ENCODE data around the gene LCN10. TPM values are rescaled to one million over a fixed set of nuclear protein-coding genes. Genes with fewer than 3 reads are reported as not detected.
A peak's percentile ranks its signal among the peaks of the same experiment; 100 is the strongest.

LCN10 gene
- total and polyA plus RNA-seq, 5 donors from 2014 or later, result 0.30 to 3.9 (median 2.6) TPM

GRCh38 chr9:136723989-136724388 is 18.8 kb downstream of the LCN10 start:
- H3K27ac Mint-ChIP-seq, result no peak overlapping the region
- H3K36me3 Mint-ChIP-seq, result peaks cover 28% of the 10 kb centered on the region
- Histone ChIP-seq H3K4me3 (ENCODE audit: low read depth, low read length) (no peak overlapping the region), H3K4me1 (ENCODE audit: control insufficient read depth, insufficient read depth, low read length, poor library complexity, severe bottlenecking) (peaks cover 35% of the 10 kb centered on the region), H3K9me3 (ENCODE audit: control insufficient read depth in 2 of 2, low read length in 2 of 2) (no peaks in the 10 kb centered on the region), H3K36me3 (ENCODE audit: control insufficient read depth, insufficient read depth, low read length) (peaks cover 38% of the 10 kb centered on the region), H3K27me3 (ENCODE audit: control insufficient read depth, insufficient read depth, low read length) (no peaks in the 10 kb centered on the region), H3K27ac (ENCODE audit: insufficient read depth, low read length, poor library complexity, severe bottlenecking) (no peak overlapping the region)
- no peak for ATAC-seq (ENCODE audit: low read depth in 2 of 2)
- peak overlapping the region in 1 of 4 donors; percentile 78 for H3K4me3 Mint-ChIP-seq
- H3K4me1 Mint-ChIP-seq, result peaks cover 6 to 37% (median 11%) of the 10 kb centered on the region in 4 donors
- H3K27me3 Mint-ChIP-seq, result peaks cover 9% of the 10 kb centered on the region
- DNase-seq, result no peak
- H3K9me3 Mint-ChIP-seq, result peaks cover 0 to 3% (median 0%) of the 10 kb centered on the region in 7 donors

GRCh38 chr9:136723362-136723976 is 19.3 kb downstream of the LCN10 start:
- Mint-ChIP-seq H3K27ac (no peak overlapping the region), H3K36me3 (peaks cover 28% of the 10 kb centered on the region), H3K4me1 (peaks cover 6 to 39% (median 11%) of the 10 kb centered on the region in 4 donors), H3K27me3 (peaks cover 9% of the 10 kb centered on the region), H3K9me3 (peaks cover 0 to 3% (median 0%) of the 10 kb centered on the region in 7 donors), H3K4me3 (peak overlapping the region in 1 of 4 donors; percentile 78)
- no peaks in the 10 kb centered on the region for H3K9me3 ChIP-seq (ENCODE audit: control insufficient read depth in 2 of 2, low read length in 2 of 2)
- ATAC-seq (ENCODE audit: low read depth in 2 of 2) (no peak), DNase-seq (no peak)
- H3K4me3 ChIP-seq (ENCODE audit: low read depth, low read length), result no peak overlapping the region
- H3K27ac ChIP-seq (ENCODE audit: insufficient read depth, low read length, poor library complexity, severe bottlenecking), result no peak overlapping the region
- peaks cover 29% of the 10 kb centered on the region for H3K4me1 ChIP-seq (ENCODE audit: control insufficient read depth, insufficient read depth, low read length, poor library complexity, severe bottlenecking)
- peaks cover 38% of the 10 kb centered on the region for H3K36me3 ChIP-seq (ENCODE audit: control insufficient read depth, insufficient read depth, low read length)
- H3K27me3 ChIP-seq (ENCODE audit: control insufficient read depth, insufficient read depth, low read length), result no peaks in the 10 kb centered on the region

- Histone ChIP-seq H3K4me1 (ENCODE audit: control insufficient read depth, insufficient read depth, low read length, poor library complexity, severe bottlenecking) (peaks cover 26% of the 10 kb centered on the region), H3K27me3 (ENCODE audit: control insufficient read depth, insufficient read depth, low read length) (no peaks in the 10 kb centered on the region), H3K9me3 (ENCODE audit: control insufficient read depth in 2 of 2, low read length in 2 of 2) (no peaks in the 10 kb centered on the region), H3K36me3 (ENCODE audit: control insufficient read depth, insufficient read depth, low read length) (peaks cover 38% of the 10 kb centered on the region), H3K27ac (ENCODE audit: insufficient read depth, low read length, poor library complexity, severe bottlenecking) (no peak overlapping the region), H3K4me3 (ENCODE audit: low read depth, low read length) (no peak overlapping the region)
- Mint-ChIP-seq H3K9me3 (peaks cover 0 to 3% (median 0%) of the 10 kb centered on the region in 7 donors), H3K36me3 (peaks cover 28% of the 10 kb centered on the region), H3K4me1 (peaks cover 6 to 40% (median 11%) of the 10 kb centered on the region in 4 donors), H3K4me3 (no peak overlapping the region), H3K27ac (no peak overlapping the region), H3K27me3 (peaks cover 9% of the 10 kb centered on the region)
- DNase-seq (no peak), ATAC-seq (ENCODE audit: low read depth in 2 of 2) (no peak)
Measured at GRCh38 chr9:136722969-136723356, 19.8 kb downstream of the LCN10 start.

GRCh38 chr9:136722093-136722968 is 20.4 kb downstream of the LCN10 start:
- Mint-ChIP-seq H3K27me3 (peaks cover 5% of the 10 kb centered on the region), H3K9me3 (peaks cover 0 to 3% (median 0%) of the 10 kb centered on the region in 7 donors), H3K36me3 (peaks cover 28% of the 10 kb centered on the region), H3K4me3 (no peak overlapping the region), H3K27ac (no peak overlapping the region), H3K4me1 (peaks cover 6 to 37% (median 11%) of the 10 kb centered on the region in 4 donors)
- H3K27ac ChIP-seq (ENCODE audit: insufficient read depth, low read length, poor library complexity, severe bottlenecking), result no peak overlapping the region
- no peaks in the 10 kb centered on the region for H3K27me3 ChIP-seq (ENCODE audit: control insufficient read depth, insufficient read depth, low read length)
- H3K9me3 ChIP-seq (ENCODE audit: control insufficient read depth in 2 of 2, low read length in 2 of 2), result no peaks in the 10 kb centered on the region
- H3K4me3 ChIP-seq (ENCODE audit: low read depth, low read length), result no peak overlapping the region
- DNase-seq (no peak), ATAC-seq (ENCODE audit: low read depth in 2 of 2) (no peak)
- H3K4me1 ChIP-seq (ENCODE audit: control insufficient read depth, insufficient read depth, low read length, poor library complexity, severe bottlenecking), result peaks cover 22% of the 10 kb centered on the region
- peaks cover 38% of the 10 kb centered on the region for H3K36me3 ChIP-seq (ENCODE audit: control insufficient read depth, insufficient read depth, low read length)

- Mint-ChIP-seq H3K36me3 (peaks cover 23% of the 10 kb centered on the region), H3K4me1 (peaks cover 2 to 30% (median 6%) of the 10 kb centered on the region in 4 donors), H3K4me3 (no peak overlapping the region), H3K27ac (no peak overlapping the region), H3K9me3 (no peaks in the 10 kb centered on the region), H3K27me3 (no peaks in the 10 kb centered on the region)
- ATAC-seq (ENCODE audit: low read depth in 2 of 2) (no peak), DNase-seq (no peak)
- H3K4me1 ChIP-seq (ENCODE audit: control insufficient read depth, insufficient read depth, low read length, poor library complexity, severe bottlenecking), result peaks cover 14% of the 10 kb centered on the region
- no peak overlapping the region for H3K27ac ChIP-seq (ENCODE audit: insufficient read depth, low read length, poor library complexity, severe bottlenecking)
- H3K9me3 ChIP-seq (ENCODE audit: control insufficient read depth in 2 of 2, low read length in 2 of 2), result no peaks in the 10 kb centered on the region
- H3K4me3 ChIP-seq (ENCODE audit: low read depth, low read length), result no peak overlapping the region
- no peaks in the 10 kb centered on the region for H3K27me3 ChIP-seq (ENCODE audit: control insufficient read depth, insufficient read depth, low read length)
- H3K36me3 ChIP-seq (ENCODE audit: control insufficient read depth, insufficient read depth, low read length), result peaks cover 38% of the 10 kb centered on the region
Measured at GRCh38 chr9:136721339-136722092, 21.2 kb downstream of the LCN10 start.

- Mint-ChIP-seq H3K9me3 (no peaks in the 10 kb centered on the region), H3K4me3 (no peak overlapping the region), H3K4me1 (peaks cover 0 to 24% (median 3%) of the 10 kb centered on the region in 4 donors)
Measured at GRCh38 chr9:136720898-136721338, 21.8 kb downstream of the LCN10 start.

GRCh38 chr9:136720251-136720897 is 22.4 kb downstream of the LCN10 start:
- Histone ChIP-seq H3K36me3 (ENCODE audit: control insufficient read depth, insufficient read depth, low read length) (peaks cover 26% of the 10 kb centered on the region), H3K9me3 (ENCODE audit: control insufficient read depth in 2 of 2, low read length in 2 of 2) (no peaks in the 10 kb centered on the region), H3K4me1 (ENCODE audit: control insufficient read depth, insufficient read depth, low read length, poor library complexity, severe bottlenecking) (peaks cover 2% of the 10 kb centered on the region), H3K27me3 (ENCODE audit: control insufficient read depth, insufficient read depth, low read length) (no peaks in the 10 kb centered on the region), H3K4me3 (ENCODE audit: low read depth, low read length) (no peak overlapping the region), H3K27ac (ENCODE audit: insufficient read depth, low read length, poor library complexity, severe bottlenecking) (no peak overlapping the region)
- peaks cover 15% of the 10 kb centered on the region for H3K36me3 Mint-ChIP-seq
- H3K27ac Mint-ChIP-seq, result no peak overlapping the region
- H3K4me3 Mint-ChIP-seq, result no peak overlapping the region
- no peaks in the 10 kb centered on the region for H3K9me3 Mint-ChIP-seq
- DNase-seq (no peak), ATAC-seq (ENCODE audit: low read depth in 2 of 2) (no peak)
- peaks cover 0 to 19% (median 3%) of the 10 kb centered on the region in 4 donors for H3K4me1 Mint-ChIP-seq
- H3K27me3 Mint-ChIP-seq, result peaks cover 6% of the 10 kb centered on the region

More at GRCh38 chr9:136720898-136721338, 21.8 kb downstream of the LCN10 start:
- H3K27me3 Mint-ChIP-seq, result peaks cover 2% of the 10 kb centered on the region
- Histone ChIP-seq H3K27ac (ENCODE audit: insufficient read depth, low read length, poor library complexity, severe bottlenecking) (no peak overlapping the region), H3K36me3 (ENCODE audit: control insufficient read depth, insufficient read depth, low read length) (peaks cover 32% of the 10 kb centered on the region), H3K27me3 (ENCODE audit: control insufficient read depth, insufficient read depth, low read length) (no peaks in the 10 kb centered on the region), H3K4me3 (ENCODE audit: low read depth, low read length) (no peak overlapping the region), H3K9me3 (ENCODE audit: control insufficient read depth in 2 of 2, low read length in 2 of 2) (no peaks in the 10 kb centered on the region), H3K4me1 (ENCODE audit: control insufficient read depth, insufficient read depth, low read length, poor library complexity, severe bottlenecking) (peaks cover 8% of the 10 kb centered on the region)
- ATAC-seq (ENCODE audit: low read depth in 2 of 2) (no peak), DNase-seq (no peak)
- H3K36me3 Mint-ChIP-seq, result peaks cover 21% of the 10 kb centered on the region
- H3K27ac Mint-ChIP-seq, result no peak overlapping the region
